NT2/D1 (cell line): ENCODE results near the gene CUEDC1.

ENCODE experiments used
- DNase-seq: peaks from one replicate; pipeline ENCODE4 v3.0.0-alpha.2; 2011; ENCODE audit warnings: low read depth, low spot score
- H3K27me3 ChIP-seq: 2 replicates; pipeline ENCODE4 v1.6.0; 2011; ENCODE audit warnings: mild to moderate bottlenecking; ENCODE audit not compliant: insufficient read length, insufficient read depth
- H3K36me3 ChIP-seq: 2 replicates; pipeline ENCODE4 v1.6.1; 2011; ENCODE audit warnings: mild to moderate bottlenecking, low read length, mixed read lengths; ENCODE audit not compliant: insufficient read depth, insufficient read length
- H3K4me1 ChIP-seq: 2 replicates; pipeline ENCODE4 v1.5.1; 2011; ENCODE audit not compliant: insufficient read depth, insufficient read length
- H3K4me3 ChIP-seq: 2 replicates; pipeline ENCODE4 v1.5.1; 2011; ENCODE audit warnings: low read depth; ENCODE audit not compliant: insufficient read length
- H3K9ac ChIP-seq: 2 replicates; pipeline ENCODE4 v1.6.0; 2011; ENCODE audit warnings: low read depth; ENCODE audit not compliant: insufficient read length
- H3K9me3 ChIP-seq: 2 replicates; pipeline ENCODE4 v1.5.1; 2011; ENCODE audit warnings: mild to moderate bottlenecking, low read length; ENCODE audit not compliant: insufficient read depth
- SUZ12 ChIP-seq: IDR thresholded peaks from 2 replicates; pipeline ENCODE4 v1.6.1; 2011; ENCODE audit not compliant: insufficient read length, insufficient read depth; ENCODE audit errors: extremely low read depth
- YY1 ChIP-seq: IDR thresholded peaks from 2 replicates; pipeline ENCODE4 v1.6.1; 2011; ENCODE audit not compliant: insufficient read length, insufficient read depth
- ZNF274 ChIP-seq: IDR thresholded peaks from 2 replicates; pipeline ENCODE4 v1.6.1; 2011; ENCODE audit warnings: mild to moderate bottlenecking, low read depth, low read length

CUEDC1 gene

GRCh38 chr17:57972151-57972550 lies 16.9 kb upstream of the CUEDC1 start:
- Histone ChIP-seq H3K27me3 (no peaks in the 10 kb centered on the region), H3K4me3 (no peak overlapping the region), H3K36me3 (peaks cover 54% of the 10 kb centered on the region), H3K4me1 (no peaks in the 10 kb centered on the region), H3K9me3 (no peaks in the 10 kb centered on the region), H3K9ac (no peak overlapping the region)
- DNase-seq, result no peak
- TF ChIP-seq SUZ12 (no peak), YY1 (no peak), ZNF274 (no peak)

- H3K9me3 ChIP-seq, result no peaks in the 10 kb centered on the region
- no peaks in the 10 kb centered on the region for H3K4me1 ChIP-seq
- H3K9ac ChIP-seq, result no peak overlapping the region
- no peaks in the 10 kb centered on the region for H3K27me3 ChIP-seq
- peaks cover 48% of the 10 kb centered on the region for H3K36me3 ChIP-seq
- H3K4me3 ChIP-seq, result no peak overlapping the region
- DNase-seq, result no peak
- TF ChIP-seq YY1, result no peak
- TF ChIP-seq ZNF274, result no peak
- no peak for TF ChIP-seq SUZ12
Observed at GRCh38 chr17:57971572-57971971, 16.4 kb upstream of the CUEDC1 start.

- H3K9me3 ChIP-seq, result no peaks in the 10 kb centered on the region
- DNase-seq, result no peak
- H3K27me3 ChIP-seq, result no peaks in the 10 kb centered on the region
- H3K36me3 ChIP-seq, result peaks cover 40% of the 10 kb centered on the region
- H3K9ac ChIP-seq, result no peak overlapping the region
- H3K4me1 ChIP-seq, result no peaks in the 10 kb centered on the region
- no peak for TF ChIP-seq ZNF274
- no peak for TF ChIP-seq YY1
- no peak for TF ChIP-seq SUZ12
- no peak overlapping the region for H3K4me3 ChIP-seq
Observed at GRCh38 chr17:57970710-57971109, 15.5 kb upstream of the CUEDC1 start.

- peaks cover 18% of the 10 kb centered on the region for H3K36me3 ChIP-seq
Observed at GRCh38 chr17:57968456-57968855, 13.2 kb upstream of the CUEDC1 start.

GRCh38 chr17:57966875-57967274 lies 11.7 kb upstream of the CUEDC1 start:
- H3K27me3 ChIP-seq, result peaks cover 6% of the 10 kb centered on the region
- H3K9ac ChIP-seq, result no peak overlapping the region
- no peak overlapping the region for H3K4me3 ChIP-seq
- no peaks in the 10 kb centered on the region for H3K9me3 ChIP-seq
- TF ChIP-seq ZNF274 (no peak), SUZ12 (no peak)
- H3K36me3 ChIP-seq, result peaks cover 5% of the 10 kb centered on the region
- DNase-seq, result no peak
- H3K4me1 ChIP-seq, result no peaks in the 10 kb centered on the region

More at GRCh38 chr17:57968456-57968855, 13.2 kb upstream of the CUEDC1 start:
- Histone ChIP-seq H3K27me3 (no peaks in the 10 kb centered on the region), H3K4me3 (no peak overlapping the region), H3K9ac (no peak overlapping the region), H3K9me3 (no peaks in the 10 kb centered on the region), H3K4me1 (no peaks in the 10 kb centered on the region)
- TF ChIP-seq ZNF274 (no peak), YY1 (no peak), SUZ12 (no peak)
- no peak for DNase-seq

- no peak for TF ChIP-seq YY1
- no peak for TF ChIP-seq SUZ12
- TF ChIP-seq ZNF274, result no peak
- H3K27me3 ChIP-seq, result peaks cover 6% of the 10 kb centered on the region
- no peak overlapping the region for H3K4me3 ChIP-seq
- H3K4me1 ChIP-seq, result no peaks in the 10 kb centered on the region
- no peak overlapping the region for H3K9ac ChIP-seq
- H3K36me3 ChIP-seq, result no peaks in the 10 kb centered on the region
- DNase-seq, result no peak
- H3K9me3 ChIP-seq, result no peaks in the 10 kb centered on the region
Observed at GRCh38 chr17:57966246-57966645, 11.0 kb upstream of the CUEDC1 start.

GRCh38 chr17:57965521-57966160 lies 10.4 kb upstream of the CUEDC1 start:
- TF ChIP-seq SUZ12 (no peak), YY1 (no peak), ZNF274 (no peak)
- no peak for DNase-seq
- Histone ChIP-seq H3K27me3 (peaks cover 10% of the 10 kb centered on the region), H3K9me3 (no peaks in the 10 kb centered on the region), H3K4me1 (no peaks in the 10 kb centered on the region), H3K4me3 (no peak overlapping the region), H3K36me3 (no peaks in the 10 kb centered on the region), H3K9ac (no peak overlapping the region)
